Uterus (tissue), 2 donors: ENCODE data around the gene CDX1.

Source experiments
- CTCF ChIP-seq, 4 experiments: fragments of 200-600 bp in 2 of 4; fragments of 450-650 bp in 2 of 4; sonication (generic) in 2 of 4; IDR thresholded peaks; one replicate each; pipeline ENCODE4 v1.5.1; 2016 to 2019; ENCODE audit warnings: antibody characterized with exemption in 4 of 4, mild to moderate bottlenecking in 2 of 4, moderate library complexity in 1 of 4
- POLR2A ChIP-seq, 2 donors: fragments of 450-650 bp; IDR thresholded peaks; one replicate each; pipeline ENCODE4 v1.6.1; 2016; ENCODE audit warnings: antibody characterized with exemption in 2 of 2, mild to moderate bottlenecking in 1 of 2, moderate library complexity in 1 of 2

- TF ChIP-seq POLR2A (IDR thresholded peaks at IDR 0.05), result no peak
- TF ChIP-seq CTCF (IDR thresholded peaks at IDR 0.05), result no peak
These were observed 44.4 kb upstream of the CDX1 start for GRCh38 chr5:150122158-150122510.
